K562 (cell line): ENCODE results near the gene LNPEP. TPM values are rescaled to one million over a fixed set of nuclear protein-coding genes. Genes with fewer than 3 reads are reported as not detected.

Experiments
- HIVEP1 ChIP-seq: fragments of 250-450 bp; sonication (Bioruptor Pico); IDR thresholded peaks from 2 replicates; pipeline ENCODE4 v1.4.0; 2020; ENCODE audit warnings: mild to moderate bottlenecking
- ZNF24 ChIP-seq: fragments of 450-650 bp; IDR thresholded peaks from 2 replicates; pipeline ENCODE4 v1.6.1; 2016
- polyA plus RNA-seq, 8 experiments: library from polyadenylated mRNA; depleted of rRNA in 4 of 8; stranded (reverse) in 5 of 8; unstranded in 3 of 8; fragments of >200 nt; fragmentation: Nextera tagmentation in 2 of 8; fragmentation: Illumina TruSeq in 1 of 8; extraction: Ambion mirVana in 2 of 8; extraction: Trizol in 1 of 8; gene quantifications; 2 replicates each; pipeline versions ENCODE4 v1.2.1 to v1.2.3, GENCODE V29; 2011 to 2014; ENCODE audit warnings: inconsistent platforms in 1 of 8, missing spikeins in 1 of 8
- small RNA-seq: library from RNA; depleted of rRNA; stranded (forward); fragments of <200 nt; gene quantifications from one replicate; pipeline ENCODE3, GENCODE V24; 2014
- total RNA-seq, 7 experiments: library from RNA; depleted of rRNA in 6 of 7; stranded (reverse); fragments of >200 nt in 6 of 7; fragmentation: Illumina TruSeq in 2 of 7; extraction: Trizol in 2 of 7; gene quantifications; 2 replicates each; pipeline versions ENCODE4 v1.2.1 to v1.2.3, GENCODE V29; 2011 to 2021; ENCODE audit warnings: low replicate concordance in 1 of 7
- TF ChIP-seq, protein P1 (sequence below): fragments of 450-650 bp; IDR thresholded peaks from 2 replicates; pipeline ENCODE4 v1.6.1; 2017; ENCODE audit warnings: antibody characterized with exemption

LNPEP gene
- total and polyA plus RNA-seq, 9 of the 15 experiments (the other 6 are each of a cell fraction or from before 2014, with no cell fraction given): 2.6 to 27.9 (median 11.2) TPM

GRCh38 chr5:97085459-97086181 is 149.7 kb downstream of the LNPEP start (continued):
- TF ChIP-seq, protein P1, sequence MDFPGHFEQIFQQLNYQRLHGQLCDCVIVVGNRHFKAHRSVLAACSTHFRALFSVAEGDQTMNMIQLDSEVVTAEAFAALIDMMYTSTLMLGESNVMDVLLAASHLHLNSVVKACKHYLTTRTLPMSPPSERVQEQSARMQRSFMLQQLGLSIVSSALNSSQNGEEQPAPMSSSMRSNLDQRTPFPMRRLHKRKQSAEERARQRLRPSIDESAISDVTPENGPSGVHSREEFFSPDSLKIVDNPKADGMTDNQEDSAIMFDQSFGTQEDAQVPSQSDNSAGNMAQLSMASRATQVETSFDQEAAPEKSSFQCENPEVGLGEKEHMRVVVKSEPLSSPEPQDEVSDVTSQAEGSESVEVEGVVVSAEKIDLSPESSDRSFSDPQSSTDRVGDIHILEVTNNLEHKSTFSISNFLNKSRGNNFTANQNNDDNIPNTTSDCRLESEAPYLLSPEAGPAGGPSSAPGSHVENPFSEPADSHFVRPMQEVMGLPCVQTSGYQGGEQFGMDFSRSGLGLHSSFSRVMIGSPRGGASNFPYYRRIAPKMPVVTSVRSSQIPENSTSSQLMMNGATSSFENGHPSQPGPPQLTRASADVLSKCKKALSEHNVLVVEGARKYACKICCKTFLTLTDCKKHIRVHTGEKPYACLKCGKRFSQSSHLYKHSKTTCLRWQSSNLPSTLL: no peak
- TF ChIP-seq HIVEP1 (CRISPR knock-in tag) (no peak), ZNF24 (no peak)
- TF ChIP-seq, all 486 proteins: peak for 0

Small RNAs within 50 kb of the gene (small RNA-seq; reads per million reads assigned to genes)
- gene RF00019: not detected

Other genes with a start within 250 kb of the LNPEP start
- gene ERAP1, start 128.1 kb upstream of the LNPEP start, total RNA-seq (2014; rRNA removed): 11.0 and 15.0 TPM in 2 replicates
- 18.6 and 19.6 TPM in 2 replicates for gene ERAP1, start 128.1 kb upstream of the LNPEP start, total RNA-seq (2014; rRNA removed; fragmentation: Illumina TruSeq; extraction: Trizol)
- gene ERAP1, start 128.1 kb upstream of the LNPEP start, total RNA-seq (2015; rRNA removed; fragmentation: Illumina TruSeq; extraction: Trizol): 21.0 and 22.0 TPM in 2 replicates
- gene ERAP1, start 128.1 kb upstream of the LNPEP start, total RNA-seq (2021): 23.1 and 26.8 TPM in 2 replicates
- gene ERAP1, start 128.1 kb upstream of the LNPEP start, polyA plus RNA-seq (2011; rRNA removed): 23.3 and 25.5 TPM in 2 replicates
- gene ERAP1, start 128.1 kb upstream of the LNPEP start, polyA plus RNA-seq (2014; fragmentation: Illumina TruSeq; extraction: Trizol): 23.4 and 31.5 TPM in 2 replicates
- gene ERAP1, start 128.1 kb upstream of the LNPEP start, polyA plus RNA-seq (2014; fragmentation: Nextera tagmentation; extraction: Ambion mirVana): 1 to 10 TPM; 2.1 to 3.8 TPM
- 11.9 TPM in 2 replicates for gene ERAP1, start 128.1 kb upstream of the LNPEP start, polyA plus RNA-seq (2014; rRNA removed)
- 1.7 and 2.5 TPM in 2 replicates for gene ERAP2, start 59.6 kb upstream of the LNPEP start, total RNA-seq (2014; rRNA removed)
- 2.3 and 2.4 TPM in 2 replicates for gene ERAP2, start 59.6 kb upstream of the LNPEP start, total RNA-seq (2014; rRNA removed; fragmentation: Illumina TruSeq; extraction: Trizol)
- 2.3 and 3.0 TPM in 2 replicates for gene ERAP2, start 59.6 kb upstream of the LNPEP start, total RNA-seq (2015; rRNA removed; fragmentation: Illumina TruSeq; extraction: Trizol)
- 1.4 and 2.2 TPM in 2 replicates for gene ERAP2, start 59.6 kb upstream of the LNPEP start, total RNA-seq (2021)
- gene ERAP2, start 59.6 kb upstream of the LNPEP start, polyA plus RNA-seq (2011; rRNA removed): 1.9 and 2.1 TPM in 2 replicates
- gene ERAP2, start 59.6 kb upstream of the LNPEP start, polyA plus RNA-seq (2014; fragmentation: Illumina TruSeq; extraction: Trizol): 1.3 TPM in 2 replicates
- gene ERAP2, start 59.6 kb upstream of the LNPEP start, polyA plus RNA-seq (2014; fragmentation: Nextera tagmentation; extraction: Ambion mirVana): 1 to 10 TPM in 1 of 2 experiments, under 1 TPM in 1; 0.93 to 1.2 TPM
- gene ERAP2, start 59.6 kb upstream of the LNPEP start, polyA plus RNA-seq (2014; rRNA removed): 0.27 and 4.0 TPM in 2 replicates
- gene LIX1, start 206.5 kb downstream of the LNPEP start, total RNA-seq (2014; rRNA removed): not detected in 2 replicates
- gene LIX1, start 206.5 kb downstream of the LNPEP start, total RNA-seq (2014; rRNA removed; fragmentation: Illumina TruSeq; extraction: Trizol): not detected in 2 replicates
- gene LIX1, start 206.5 kb downstream of the LNPEP start, total RNA-seq (2015; rRNA removed; fragmentation: Illumina TruSeq; extraction: Trizol): not detected in 2 replicates
- gene LIX1, start 206.5 kb downstream of the LNPEP start, total RNA-seq (2021): not detected in 2 replicates
- gene LIX1, start 206.5 kb downstream of the LNPEP start, polyA plus RNA-seq (2011; rRNA removed): not detected in 2 replicates
- gene LIX1, start 206.5 kb downstream of the LNPEP start, polyA plus RNA-seq (2014; fragmentation: Illumina TruSeq; extraction: Trizol): not detected in 2 replicates
- gene LIX1, start 206.5 kb downstream of the LNPEP start, polyA plus RNA-seq (2014; fragmentation: Nextera tagmentation; extraction: Ambion mirVana): under 1 TPM; 0.01 to 0.18 TPM
- not detected in 2 replicates for gene LIX1, start 206.5 kb downstream of the LNPEP start, polyA plus RNA-seq (2014; rRNA removed)
- gene RIOK2, start 247.2 kb downstream of the LNPEP start, total RNA-seq (2014; rRNA removed): 33.1 and 33.6 TPM in 2 replicates
- 54.0 and 58.7 TPM in 2 replicates for gene RIOK2, start 247.2 kb downstream of the LNPEP start, total RNA-seq (2014; rRNA removed; fragmentation: Illumina TruSeq; extraction: Trizol)
- gene RIOK2, start 247.2 kb downstream of the LNPEP start, total RNA-seq (2015; rRNA removed; fragmentation: Illumina TruSeq; extraction: Trizol): 37.9 and 47.8 TPM in 2 replicates
- 44.0 and 46.6 TPM in 2 replicates for gene RIOK2, start 247.2 kb downstream of the LNPEP start, total RNA-seq (2021)
- gene RIOK2, start 247.2 kb downstream of the LNPEP start, polyA plus RNA-seq (2011; rRNA removed): 31.6 and 47.1 TPM in 2 replicates
- 22.9 and 24.4 TPM in 2 replicates for gene RIOK2, start 247.2 kb downstream of the LNPEP start, polyA plus RNA-seq (2014; fragmentation: Illumina TruSeq; extraction: Trizol)
- 10 to 100 TPM; 81.6 to 97.6 TPM for gene RIOK2, start 247.2 kb downstream of the LNPEP start, polyA plus RNA-seq (2014; fragmentation: Nextera tagmentation; extraction: Ambion mirVana)
- 43.4 and 50.5 TPM in 2 replicates for gene RIOK2, start 247.2 kb downstream of the LNPEP start, polyA plus RNA-seq (2014; rRNA removed)